K562 (cell line): ENCODE results near the gene SLC6A9.

Experiments used
- DPF2 ChIP-seq: fragments of 450-650 bp; IDR thresholded peaks from 2 replicates; pipeline ENCODE4 v1.6.1; 2016
- HDGF ChIP-seq: fragments of 450-650 bp; IDR thresholded peaks from 2 replicates; pipeline ENCODE4 v1.6.1; 2016
- MTA3 ChIP-seq: fragments of 450-650 bp; formaldehyde crosslinking; IDR thresholded peaks from 2 replicates; pipeline ENCODE4 v1.6.1; 2017; ENCODE audit warnings: mild to moderate bottlenecking, borderline replicate concordance
- PCBP1 ChIP-seq: fragments of 200-400 bp; formaldehyde crosslinking; IDR thresholded peaks from 2 replicates; pipeline ENCODE4 v1.6.1; 2018; ENCODE audit warnings: mild to moderate bottlenecking, low read depth, low read length; ENCODE audit not compliant: poor library complexity, severe bottlenecking
- POLR2AphosphoS5 ChIP-seq: IDR thresholded peaks from 2 replicates; pipeline ENCODE4 v1.6.1; 2011; ENCODE audit warnings: mild to moderate bottlenecking, low read depth, low read length, moderate library complexity; ENCODE audit not compliant: control insufficient read depth, insufficient read depth
- SMC3 ChIP-seq: conservative IDR thresholded peaks from 2 replicates; pipeline ENCODE4 v1.6.1; 2011; ENCODE audit warnings: low read depth, low read length, improper control_type of control experiment; ENCODE audit not compliant: insufficient read depth
- ZNF23 ChIP-seq: fragments of 250-450 bp; sonication (Bioruptor Pico); IDR thresholded peaks from 2 replicates; pipeline ENCODE4 v1.4.0; 2020; ENCODE audit warnings: mild to moderate bottlenecking
- TF ChIP-seq, protein P1 (sequence below): fragments of 250-450 bp; sonication (Bioruptor Pico); IDR thresholded peaks from 2 replicates; pipeline ENCODE4 v1.4.0; 2020; ENCODE audit warnings: mild to moderate bottlenecking
- TF ChIP-seq, protein P2 (sequence below), 3 experiments: IDR thresholded peaks in 2 of 3; conservative IDR thresholded peaks in 1 of 3; 2 replicates each; pipeline ENCODE4 v1.5.1; 2011 to 2012; ENCODE audit warnings: low read length in 3 of 3, mild to moderate bottlenecking in 3 of 3, control low read depth in 2 of 3, improper control_type of control experiment in 1 of 3, inconsistent platforms in 1 of 3, low read depth in 1 of 3, mixed read lengths in 1 of 3, moderate library complexity in 1 of 3; ENCODE audit not compliant: insufficient read depth in 2 of 3
- TF ChIP-seq, protein P3 (sequence below): fragments of 450-650 bp; formaldehyde crosslinking; conservative IDR thresholded peaks from 2 replicates; pipeline ENCODE4 v1.4.0; 2022; ENCODE audit warnings: mild to moderate bottlenecking, missing genetic modification characterization
- TF ChIP-seq, protein P4 (sequence below): sonication (generic); formaldehyde crosslinking; IDR thresholded peaks from 2 replicates; pipeline ENCODE4 v1.8.0; 2022; ENCODE audit warnings: mild to moderate bottlenecking, missing genetic modification reagents, borderline replicate concordance

DNA sequence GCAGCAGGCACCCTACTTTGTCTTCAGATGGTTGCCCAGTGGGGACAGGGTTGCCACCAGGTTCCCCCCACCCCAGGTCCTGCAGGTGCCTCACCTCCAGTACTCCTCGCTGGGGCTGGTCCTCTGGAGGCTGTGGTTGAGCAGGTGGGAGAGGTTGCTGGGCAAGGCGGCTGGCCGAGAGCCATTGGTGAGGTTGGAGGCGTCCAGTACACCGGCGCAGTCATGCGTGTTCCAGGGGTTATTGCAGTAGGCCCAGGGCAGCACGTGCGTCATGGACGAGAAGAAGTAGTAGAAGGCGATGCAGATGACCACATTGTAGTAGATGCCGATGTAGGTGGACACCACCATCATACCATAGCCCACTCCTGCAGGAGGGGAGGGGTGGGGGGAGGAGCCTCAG, 23.0 kb downstream of the SLC6A9 start:
- TF ChIP-seq SMC3 (no peak), PCBP1 (no peak), POLR2AphosphoS5 (no peak), MTA3 (no peak), ZNF23 (CRISPR knock-in tag) (no peak), DPF2 (no peak), HDGF (no peak)
- TF ChIP-seq, protein P1, sequence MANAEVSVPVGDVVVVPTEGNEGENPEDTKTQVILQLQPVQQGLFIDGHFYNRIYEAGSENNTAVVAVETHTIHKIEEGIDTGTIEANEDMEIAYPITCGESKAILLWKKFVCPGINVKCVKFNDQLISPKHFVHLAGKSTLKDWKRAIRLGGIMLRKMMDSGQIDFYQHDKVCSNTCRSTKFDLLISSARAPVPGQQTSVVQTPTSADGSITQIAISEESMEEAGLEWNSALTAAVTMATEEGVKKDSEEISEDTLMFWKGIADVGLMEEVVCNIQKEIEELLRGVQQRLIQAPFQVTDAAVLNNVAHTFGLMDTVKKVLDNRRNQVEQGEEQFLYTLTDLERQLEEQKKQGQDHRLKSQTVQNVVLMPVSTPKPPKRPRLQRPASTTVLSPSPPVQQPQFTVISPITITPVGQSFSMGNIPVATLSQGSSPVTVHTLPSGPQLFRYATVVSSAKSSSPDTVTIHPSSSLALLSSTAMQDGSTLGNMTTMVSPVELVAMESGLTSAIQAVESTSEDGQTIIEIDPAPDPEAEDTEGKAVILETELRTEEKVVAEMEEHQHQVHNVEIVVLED (CRISPR knock-in tag): no peak
- TF ChIP-seq, protein P2, sequence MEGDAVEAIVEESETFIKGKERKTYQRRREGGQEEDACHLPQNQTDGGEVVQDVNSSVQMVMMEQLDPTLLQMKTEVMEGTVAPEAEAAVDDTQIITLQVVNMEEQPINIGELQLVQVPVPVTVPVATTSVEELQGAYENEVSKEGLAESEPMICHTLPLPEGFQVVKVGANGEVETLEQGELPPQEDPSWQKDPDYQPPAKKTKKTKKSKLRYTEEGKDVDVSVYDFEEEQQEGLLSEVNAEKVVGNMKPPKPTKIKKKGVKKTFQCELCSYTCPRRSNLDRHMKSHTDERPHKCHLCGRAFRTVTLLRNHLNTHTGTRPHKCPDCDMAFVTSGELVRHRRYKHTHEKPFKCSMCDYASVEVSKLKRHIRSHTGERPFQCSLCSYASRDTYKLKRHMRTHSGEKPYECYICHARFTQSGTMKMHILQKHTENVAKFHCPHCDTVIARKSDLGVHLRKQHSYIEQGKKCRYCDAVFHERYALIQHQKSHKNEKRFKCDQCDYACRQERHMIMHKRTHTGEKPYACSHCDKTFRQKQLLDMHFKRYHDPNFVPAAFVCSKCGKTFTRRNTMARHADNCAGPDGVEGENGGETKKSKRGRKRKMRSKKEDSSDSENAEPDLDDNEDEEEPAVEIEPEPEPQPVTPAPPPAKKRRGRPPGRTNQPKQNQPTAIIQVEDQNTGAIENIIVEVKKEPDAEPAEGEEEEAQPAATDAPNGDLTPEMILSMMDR (IDR thresholded peaks at IDR 0.05 in 2 of 3, conservative IDR thresholded peaks at IDR 0.05 in 1 of 3; ENCODE audit: insufficient read depth in 2 of 3, low read depth in 1 of 3, low read length in 3 of 3): no peak
- TF ChIP-seq, protein P3, sequence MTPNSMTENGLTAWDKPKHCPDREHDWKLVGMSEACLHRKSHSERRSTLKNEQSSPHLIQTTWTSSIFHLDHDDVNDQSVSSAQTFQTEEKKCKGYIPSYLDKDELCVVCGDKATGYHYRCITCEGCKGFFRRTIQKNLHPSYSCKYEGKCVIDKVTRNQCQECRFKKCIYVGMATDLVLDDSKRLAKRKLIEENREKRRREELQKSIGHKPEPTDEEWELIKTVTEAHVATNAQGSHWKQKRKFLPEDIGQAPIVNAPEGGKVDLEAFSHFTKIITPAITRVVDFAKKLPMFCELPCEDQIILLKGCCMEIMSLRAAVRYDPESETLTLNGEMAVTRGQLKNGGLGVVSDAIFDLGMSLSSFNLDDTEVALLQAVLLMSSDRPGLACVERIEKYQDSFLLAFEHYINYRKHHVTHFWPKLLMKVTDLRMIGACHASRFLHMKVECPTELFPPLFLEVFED (CRISPR knock-in tag): no peak
- TF ChIP-seq, protein P4, sequence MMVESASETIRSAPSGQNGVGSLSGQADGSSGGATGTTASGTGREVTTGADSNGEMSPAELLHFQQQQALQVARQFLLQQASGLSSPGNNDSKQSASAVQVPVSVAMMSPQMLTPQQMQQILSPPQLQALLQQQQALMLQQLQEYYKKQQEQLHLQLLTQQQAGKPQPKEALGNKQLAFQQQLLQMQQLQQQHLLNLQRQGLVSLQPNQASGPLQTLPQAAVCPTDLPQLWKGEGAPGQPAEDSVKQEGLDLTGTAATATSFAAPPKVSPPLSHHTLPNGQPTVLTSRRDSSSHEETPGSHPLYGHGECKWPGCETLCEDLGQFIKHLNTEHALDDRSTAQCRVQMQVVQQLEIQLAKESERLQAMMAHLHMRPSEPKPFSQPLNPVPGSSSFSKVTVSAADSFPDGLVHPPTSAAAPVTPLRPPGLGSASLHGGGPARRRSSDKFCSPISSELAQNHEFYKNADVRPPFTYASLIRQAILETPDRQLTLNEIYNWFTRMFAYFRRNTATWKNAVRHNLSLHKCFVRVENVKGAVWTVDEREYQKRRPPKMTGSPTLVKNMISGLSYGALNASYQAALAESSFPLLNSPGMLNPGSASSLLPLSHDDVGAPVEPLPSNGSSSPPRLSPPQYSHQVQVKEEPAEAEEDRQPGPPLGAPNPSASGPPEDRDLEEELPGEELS: no peak
